SK-N-MC (cell line): ENCODE measurements around the gene P3R3URF.

Experiments used
- DNase-seq: peaks from one replicate; pipeline ENCODE4 v3.0.0-alpha.2; 2011; ENCODE audit warnings: low read depth, low spot score
- H3K27ac ChIP-seq: fragments of 200-600 bp; sonication (generic); 2 replicates; pipeline ENCODE4 v1.5.1; 2016; ENCODE audit warnings: mixed run types
- H3K36me3 ChIP-seq: fragments of 200-600 bp; sonication (generic); 2 replicates; pipeline ENCODE4 v1.6.1; 2017; ENCODE audit warnings: antibody characterized with exemption, low read length, mixed read lengths; ENCODE audit not compliant: insufficient read depth
- H3K4me3 ChIP-seq: fragments of 200-600 bp; sonication (generic); 2 replicates; pipeline ENCODE4 v1.5.1; 2016
- H3K9ac ChIP-seq: fragments of 200-600 bp; sonication (generic); 2 replicates; pipeline ENCODE4 v1.8.0; 2017; ENCODE audit warnings: mixed run types, mixed read lengths; ENCODE audit not compliant: insufficient read length
- H3K9me3 ChIP-seq: fragments of 200-600 bp; sonication (generic); 2 replicates; pipeline ENCODE4 v1.6.1; 2017; ENCODE audit warnings: low read depth, mild to moderate bottlenecking, antibody characterized with exemption, low read length, moderate library complexity, mixed read lengths
- EZH2 ChIP-seq: fragments of 200-600 bp; sonication (generic); IDR thresholded peaks from one replicate; pipeline ENCODE4 v1.6.1; 2017; ENCODE audit warnings: antibody characterized with exemption
- FOXP2 ChIP-seq: optimal IDR thresholded peaks from 2 replicates; pipeline ENCODE3; 2011; ENCODE audit warnings: mild to moderate bottlenecking, moderate library complexity; ENCODE audit not compliant: insufficient read depth; ENCODE audit errors: extremely low read length, control extremely low read depth
- POLR2AphosphoS5 ChIP-seq: IDR thresholded peaks from 2 replicates; pipeline ENCODE4 v1.6.1; 2012; ENCODE audit warnings: mild to moderate bottlenecking, low read depth, low read length, borderline replicate concordance

The P3R3URF gene

GRCh38 chr1:46190539-46190938, 14.3 kb upstream of the P3R3URF start:
- no peak overlapping the region for H3K4me3 ChIP-seq
- H3K36me3 ChIP-seq = no peaks in the 10 kb centered on the region; the same call in 1 of the 2 replicates
- H3K27ac ChIP-seq = no peak overlapping the region
- TF ChIP-seq FOXP2 (no peak), EZH2 (no peak), POLR2AphosphoS5 (no peak)
- H3K9me3 ChIP-seq = no peaks in the 10 kb centered on the region
- H3K9ac ChIP-seq = no peak overlapping the region
- no peak for DNase-seq

GRCh38 chr1:46188295-46189030, 12.2 kb upstream of the P3R3URF start:
- no peak for DNase-seq
- no peak overlapping the region for H3K4me3 ChIP-seq
- no peak overlapping the region for H3K9ac ChIP-seq
- no peak for TF ChIP-seq FOXP2
- TF ChIP-seq POLR2AphosphoS5 = no peak
- no peak for TF ChIP-seq EZH2
- H3K27ac ChIP-seq = no peak overlapping the region
- H3K9me3 ChIP-seq = no peaks in the 10 kb centered on the region
- no peaks in the 10 kb centered on the region; the same call in 1 of the 2 replicates for H3K36me3 ChIP-seq

GRCh38 chr1:46187106-46187869, 11.0 kb upstream of the P3R3URF start:
- no peak for DNase-seq
- H3K27ac ChIP-seq = no peak overlapping the region
- no peak overlapping the region for H3K9ac ChIP-seq

GRCh38 chr1:46186076-46186475, 9.8 kb upstream of the P3R3URF start:
- H3K27ac ChIP-seq = no peak overlapping the region
- no peaks in the 10 kb centered on the region; the same call in 1 of the 2 replicates for H3K36me3 ChIP-seq
- H3K9me3 ChIP-seq = no peaks in the 10 kb centered on the region
- H3K9ac ChIP-seq = no peak overlapping the region
- DNase-seq = no peak
- no peak overlapping the region for H3K4me3 ChIP-seq
- TF ChIP-seq FOXP2 (no peak), EZH2 (no peak)

More at GRCh38 chr1:46187106-46187869, 11.0 kb upstream of the P3R3URF start:
- no peaks in the 10 kb centered on the region for H3K9me3 ChIP-seq
- H3K4me3 ChIP-seq = no peak overlapping the region
- TF ChIP-seq FOXP2 = no peak
- no peak for TF ChIP-seq POLR2AphosphoS5
- TF ChIP-seq EZH2 = no peak
- H3K36me3 ChIP-seq = no peaks in the 10 kb centered on the region; the same call in 1 of the 2 replicates

- Histone ChIP-seq H3K27ac (no peak overlapping the region), H3K4me3 (no peak overlapping the region), H3K36me3 (no peaks in the 10 kb centered on the region), H3K9me3 (no peaks in the 10 kb centered on the region), H3K9ac (no peak overlapping the region)
- DNase-seq = no peak
- no peak for TF ChIP-seq FOXP2
- TF ChIP-seq EZH2 = no peak
- TF ChIP-seq POLR2AphosphoS5 = no peak
These were observed 8.8 kb upstream of the P3R3URF start for GRCh38 chr1:46184920-46185658.

- Histone ChIP-seq H3K9me3 (no peaks in the 10 kb centered on the region), H3K36me3 (no peaks in the 10 kb centered on the region), H3K9ac (no peak overlapping the region), H3K27ac (no peak overlapping the region), H3K4me3 (no peak overlapping the region)
- no peak for TF ChIP-seq FOXP2
- TF ChIP-seq EZH2 = no peak
- TF ChIP-seq POLR2AphosphoS5 = no peak
- no peak for DNase-seq
These were observed 7.8 kb upstream of the P3R3URF start for GRCh38 chr1:46183926-46184557.

- TF ChIP-seq FOXP2 (no peak), EZH2 (no peak), POLR2AphosphoS5 (no peak)
- DNase-seq = no peak
- H3K9ac ChIP-seq = no peak overlapping the region
- H3K36me3 ChIP-seq = no peaks in the 10 kb centered on the region
- H3K4me3 ChIP-seq = no peak overlapping the region
- H3K9me3 ChIP-seq = no peaks in the 10 kb centered on the region
- H3K27ac ChIP-seq = no peak overlapping the region
These were observed 7.0 kb upstream of the P3R3URF start for GRCh38 chr1:46183079-46183847.
